HG02571 (cell line): ENCODE measurements around the gene FAM90A26.
"Not testable (repeated sequence)": the region's sequence is repeated elsewhere in the genome, so short reads cannot be mapped to it uniquely, and the experiment has no call there.

Experiments
- ATAC-seq: cut with Tn5 transposase; IDR thresholded peaks from one replicate; pipeline ENCODE4 v1.9.1; 2021; ENCODE audit warnings: mild to moderate bottlenecking, moderate library complexity; ENCODE audit not compliant: unreplicated experiment

Gene FAM90A26

GRCh38 chr4:9169791-9170459, at the start of gene FAM90A26:
TSS of gene FAM90A26 (plus strand) at chr4:9170409. CDS start at chr4:9173173, 2,764 bp downstream.
- ATAC-seq: not testable (repeated sequence)

DNA sequence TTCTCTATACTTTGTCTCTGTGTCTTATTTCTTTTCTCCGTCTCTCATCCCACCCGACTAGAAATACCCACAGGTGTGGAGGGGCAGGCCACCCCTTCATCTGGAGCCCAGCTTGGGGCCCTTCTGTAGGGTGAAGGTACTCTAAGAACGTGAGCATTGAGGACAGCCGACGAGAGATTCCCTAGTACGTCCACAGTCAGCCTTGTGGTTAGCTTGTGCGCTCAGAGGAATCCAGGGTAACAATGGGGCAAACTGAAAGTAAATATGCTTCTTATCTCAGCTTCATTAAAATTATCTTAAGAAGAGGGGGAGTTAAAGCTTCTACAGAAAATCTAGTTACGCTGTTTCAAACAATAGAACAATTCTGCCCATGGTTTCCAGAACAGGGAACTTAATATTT, 47.5 kb upstream of the FAM90A26 start:
- not testable (repeated sequence) for ATAC-seq

- ATAC-seq: not testable (repeated sequence)
Observed at GRCh38 chr4:9123572-9124007, 46.6 kb upstream of the FAM90A26 start.

DNA sequence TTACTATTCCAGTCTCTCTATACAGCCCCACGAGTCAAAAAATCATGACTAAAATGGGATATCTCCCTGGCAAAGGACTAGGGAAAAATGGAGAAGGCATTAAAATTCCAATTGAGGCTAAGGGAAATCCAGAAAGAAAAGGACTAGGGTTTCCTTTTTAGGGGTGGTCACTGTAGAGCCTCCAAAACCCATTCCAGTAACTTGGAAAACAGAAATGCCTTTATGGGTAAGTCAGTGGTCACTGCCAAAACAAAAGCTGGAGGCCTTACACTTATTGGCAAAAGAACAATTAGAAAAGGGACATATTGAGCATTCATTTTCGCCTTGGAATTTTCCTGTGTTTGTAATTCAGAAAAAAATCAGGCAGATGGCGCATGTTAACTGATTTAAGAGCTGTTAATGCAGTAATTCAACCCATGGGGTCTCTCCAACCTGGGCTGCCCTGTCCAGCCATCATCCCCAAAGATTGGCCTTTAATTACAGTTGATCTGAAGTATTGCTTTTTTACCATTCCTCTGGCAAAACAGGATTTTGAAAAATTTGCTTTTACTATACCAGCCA, 44.5 kb upstream of the FAM90A26 start:
- ATAC-seq: not testable (repeated sequence)

DNA sequence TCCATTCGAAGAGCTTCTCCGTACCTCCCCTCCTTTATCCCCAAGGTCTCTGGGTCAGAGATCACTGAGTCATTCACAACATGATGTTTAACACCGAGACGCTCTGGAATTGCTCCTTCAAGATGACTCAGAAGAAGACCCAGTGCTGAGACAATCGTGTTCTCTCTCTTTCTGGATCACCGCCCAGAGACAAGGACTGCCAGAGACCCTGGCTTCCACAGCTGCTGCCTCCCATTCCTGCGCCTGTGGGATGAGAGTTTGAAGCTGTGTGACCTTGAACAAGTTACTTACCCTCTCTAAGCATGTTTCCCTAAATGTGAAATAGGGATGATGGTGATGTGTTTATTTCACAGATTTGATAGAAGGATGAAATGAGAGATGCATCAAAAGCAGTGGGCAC, 38.8 kb upstream of the FAM90A26 start:
- ATAC-seq: not testable (repeated sequence)

- ATAC-seq: not testable (repeated sequence)
Observed at GRCh38 chr4:9132849-9133248, 37.4 kb upstream of the FAM90A26 start.

DNA sequence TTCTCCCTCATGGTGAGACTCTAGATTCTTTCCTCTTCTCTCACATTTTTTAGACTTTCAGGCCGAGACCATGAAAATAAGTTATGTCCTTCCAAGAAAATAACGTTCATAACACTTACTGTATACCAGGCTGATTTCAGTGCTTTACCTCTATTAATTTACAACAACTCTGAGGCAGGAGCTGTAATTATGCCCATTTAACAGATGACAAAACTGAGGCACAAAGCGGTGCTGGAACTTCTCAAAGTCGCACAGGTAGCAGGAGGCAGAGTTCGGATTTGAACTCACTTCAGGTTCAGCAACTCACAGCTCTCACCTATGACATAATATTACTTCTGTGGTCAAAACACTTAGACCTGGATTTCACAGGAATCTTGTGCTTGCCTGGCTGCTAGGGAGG, 36.2 kb upstream of the FAM90A26 start:
- not testable (repeated sequence) for ATAC-seq

DNA sequence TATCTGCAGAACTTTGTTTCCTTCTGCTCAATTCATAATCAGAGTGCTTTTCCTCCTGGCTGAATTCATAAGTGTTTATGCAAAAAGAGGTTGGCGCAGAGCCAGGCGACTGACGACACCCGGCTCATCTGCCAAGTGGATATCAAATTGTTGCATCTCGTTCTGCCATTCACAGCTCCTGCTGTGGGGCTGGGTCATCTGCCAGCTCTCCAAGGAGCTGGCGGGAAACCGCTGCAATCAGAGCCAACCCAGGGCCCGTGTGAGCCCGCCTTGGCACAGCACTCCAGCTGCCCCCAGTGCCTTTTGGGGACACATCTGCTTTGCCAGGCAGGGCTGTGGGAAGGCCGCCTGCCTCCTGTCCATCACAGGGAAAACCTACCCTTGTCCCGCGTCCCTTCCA, 35.7 kb upstream of the FAM90A26 start:
- not testable (repeated sequence) for ATAC-seq

GRCh38 chr4:9141050-9141449, 29.2 kb upstream of the FAM90A26 start:
- not testable (repeated sequence) for ATAC-seq

- not testable (repeated sequence) for ATAC-seq
Observed at GRCh38 chr4:9142786-9143185, 27.4 kb upstream of the FAM90A26 start.

- no peak for ATAC-seq
Observed at GRCh38 chr4:9143421-9144080, 26.7 kb upstream of the FAM90A26 start.

GRCh38 chr4:9146967-9147366, 23.2 kb upstream of the FAM90A26 start:
- no peak for ATAC-seq

GRCh38 chr4:9147368-9147767, 22.8 kb upstream of the FAM90A26 start:
- not testable (repeated sequence) for ATAC-seq

DNA sequence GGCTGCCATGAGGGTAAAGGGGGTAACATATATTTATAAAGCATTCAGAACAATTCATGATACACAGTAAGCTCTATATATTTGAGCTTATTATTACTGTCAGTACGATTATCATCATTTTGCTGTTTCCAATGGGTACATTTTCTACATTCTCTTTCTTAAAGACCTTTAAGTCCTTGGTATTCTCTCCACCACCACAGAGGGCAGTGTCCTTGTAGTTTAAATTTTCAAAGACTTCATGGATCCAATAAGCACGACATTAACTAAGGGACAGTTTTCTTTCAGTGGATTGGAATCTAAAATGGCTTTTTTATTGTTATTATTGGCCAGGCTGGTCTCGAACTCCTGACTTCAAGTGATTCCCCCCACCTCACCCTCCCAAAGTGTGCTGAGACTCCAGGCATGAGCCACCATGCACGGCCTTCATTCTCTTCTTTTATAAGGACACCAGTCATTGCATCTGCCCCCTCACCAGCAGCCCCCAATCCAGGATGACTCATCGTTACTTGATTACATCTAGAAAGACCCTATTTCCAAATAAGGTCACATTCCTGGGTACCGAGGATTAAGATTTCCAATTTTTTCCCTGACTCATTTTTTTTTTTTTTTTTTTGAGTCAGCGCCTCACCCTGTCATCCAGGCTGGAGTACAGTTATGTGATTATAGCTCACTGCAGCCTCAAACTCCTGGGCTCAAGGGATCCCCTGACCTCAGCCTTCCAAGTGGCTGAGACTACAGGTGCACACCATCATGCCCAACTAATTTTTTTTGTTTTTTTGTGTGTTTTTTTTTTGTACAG, 21.4 kb upstream of the FAM90A26 start:
- ATAC-seq: not testable (repeated sequence)

DNA sequence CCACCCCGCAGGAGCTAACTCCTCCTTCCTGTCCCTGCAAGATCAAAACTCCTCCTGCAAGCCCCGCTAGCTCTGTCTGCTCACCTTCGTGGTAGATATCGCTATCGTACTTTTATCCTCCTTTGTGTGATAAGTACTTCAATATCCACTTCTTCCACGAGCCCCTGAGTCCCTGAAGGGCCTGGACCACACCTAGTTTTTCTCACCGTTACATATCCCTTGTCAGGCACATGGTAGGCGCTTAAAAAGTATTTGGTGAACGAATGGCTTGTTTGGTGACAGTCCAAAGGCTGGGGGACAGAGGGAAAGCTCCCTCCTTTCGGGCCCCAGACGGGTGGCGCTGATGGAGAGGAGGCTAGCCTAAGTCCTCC, 18.4 kb upstream of the FAM90A26 start:
- ATAC-seq: not testable (repeated sequence)

GRCh38 chr4:9152180-9153007, 17.8 kb upstream of the FAM90A26 start:
- not testable (repeated sequence) for ATAC-seq

GRCh38 chr4:9153008-9153570, 17.1 kb upstream of the FAM90A26 start:
- ATAC-seq: not testable (repeated sequence)

DNA sequence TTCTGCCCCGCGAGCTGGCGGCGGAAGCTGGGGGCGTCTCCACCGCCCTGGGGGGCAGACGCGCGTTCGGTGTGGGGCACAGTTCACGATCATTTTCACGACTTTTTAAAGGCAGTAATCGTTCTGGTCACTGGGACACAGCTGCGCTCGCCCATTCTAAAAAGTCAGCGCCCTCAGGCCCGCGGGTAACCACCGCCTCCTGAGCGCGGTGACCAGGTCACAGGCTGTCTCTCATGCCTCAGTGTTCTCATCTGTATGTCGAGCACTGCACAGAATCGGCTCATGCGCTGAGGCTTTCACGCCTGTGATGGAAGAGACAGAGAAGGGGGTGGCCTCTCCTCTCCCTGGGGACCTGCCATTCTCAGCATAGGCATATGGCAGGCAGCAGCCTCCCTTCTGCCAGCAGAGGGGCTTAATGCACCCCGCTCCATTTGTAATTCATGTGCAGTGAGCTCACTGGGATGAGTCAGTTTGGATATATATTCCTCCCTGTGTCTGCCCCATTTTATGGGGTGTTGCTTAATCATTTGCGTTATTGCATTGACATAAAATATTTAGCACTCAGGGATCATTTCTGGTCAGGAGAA, 16.5 kb upstream of the FAM90A26 start:
- ATAC-seq: not testable (repeated sequence)

- ATAC-seq: not testable (repeated sequence)
Observed at GRCh38 chr4:9155101-9155886, 14.9 kb upstream of the FAM90A26 start.
